B cell (primary cell): ENCODE data around the gene ZNF410. TPM values are rescaled to one million over a fixed set of nuclear protein-coding genes. Genes with fewer than 3 reads are reported as not detected.

Source experiments
- ATAC-seq: fragments of 200-7000 bp; cut with Tn5 transposase; one replicate; pipeline ENCODE4 v1.10.0; 2021; ENCODE audit warnings: low read depth, mild to moderate bottlenecking, moderate number of reproducible peaks, moderate library complexity
- CTCF ChIA-PET: fragments of 350-600 bp; sonication (Branson Sonifier 250); formaldehyde crosslinking; loops from one replicate; lab custom pipeline; 2021; ENCODE audit warnings: antibody characterized with exemption, inconsistent platforms; lab: Charles Lee
- POLR2A ChIA-PET: fragments of 350-600 bp; sonication (Branson Sonifier 250); formaldehyde crosslinking; loops from one replicate; lab custom pipeline; 2021; ENCODE audit warnings: antibody characterized with exemption; lab: Charles Lee
- DNase-seq: peaks from one replicate; pipeline ENCODE4 v3.0.0; 2013
- H2AFZ ChIP-seq: 2 replicates; pipeline ENCODE4 v1.6.1; 2012; ENCODE audit warnings: mild to moderate bottlenecking, low read depth, low read length; ENCODE audit not compliant: insufficient read depth, poor library complexity, severe bottlenecking
- H3K27ac ChIP-seq, 2 donors: 1 replicate in 1 of 2; 2 replicates in 1 of 2; pipeline ENCODE4 v1.5.1; 2012 to 2013; ENCODE audit warnings: low read length in 2 of 2, mild to moderate bottlenecking in 2 of 2, moderate library complexity in 1 of 2
- H3K27me3 ChIP-seq, 4 experiments: fragments of 200-600 bp in 1 of 4; sonication (generic) in 1 of 4; replicated peaks in 1 of 4; 1 replicate in 2 of 4; 2 replicates in 2 of 4; pipeline versions ENCODE4 v1.6.1 to v1.7.0; 2013 to 2016; ENCODE audit warnings: low read length in 3 of 4, mild to moderate bottlenecking in 2 of 4, mixed read lengths in 1 of 4, moderate library complexity in 1 of 4; ENCODE audit not compliant: insufficient read depth in 4 of 4, control insufficient read depth in 3 of 4; ENCODE audit errors: control extremely low read depth in 1 of 4
- H3K36me3 ChIP-seq, 2 experiments: replicated peaks in 1 of 2; 1 replicate in 1 of 2; 2 replicates in 1 of 2; pipeline versions ENCODE4 v1.6.1 to v1.7.1; 2013; ENCODE audit warnings: low read length in 1 of 2; ENCODE audit not compliant: insufficient read depth in 2 of 2, control insufficient read depth in 1 of 2; ENCODE audit errors: control extremely low read depth in 1 of 2, extremely low read depth in 1 of 2
- H3K4me1 ChIP-seq, 2 donors: fragments of 200-600 bp in 1 of 2; sonication (generic) in 1 of 2; 1 replicate in 1 of 2; 2 replicates in 1 of 2; pipeline versions ENCODE4 v1.5.1 to v1.6.1; 2013 to 2017; ENCODE audit warnings: low read length in 2 of 2; ENCODE audit not compliant: control insufficient read depth in 2 of 2, insufficient read depth in 2 of 2
- H3K4me2 ChIP-seq: replicated peaks from 2 replicates; pipeline ENCODE3; 2012; ENCODE audit warnings: mild to moderate bottlenecking, low read depth, low read length; ENCODE audit not compliant: poor library complexity, severe bottlenecking
- H3K4me3 ChIP-seq, 5 experiments: fragments of 200-600 bp in 1 of 5; sonication (generic) in 1 of 5; 1 replicate in 3 of 5; 2 replicates in 2 of 5; pipeline versions ENCODE4 v1.5.1 to v1.7.0; 2011 to 2016; ENCODE audit warnings: low read length in 4 of 5, mild to moderate bottlenecking in 4 of 5, low read depth in 2 of 5, control low read depth in 1 of 5, moderate library complexity in 1 of 5; ENCODE audit not compliant: insufficient read depth in 1 of 5; ENCODE audit errors: control extremely low read depth in 1 of 5, extremely low read depth in 1 of 5
- H3K79me2 ChIP-seq: fragments of 200-600 bp; sonication (generic); one replicate; pipeline ENCODE4 v1.6.0; 2016; ENCODE audit warnings: low read length; ENCODE audit not compliant: control insufficient read depth, insufficient read depth
- H3K9ac ChIP-seq: fragments of 200-600 bp; sonication (generic); 2 replicates; pipeline ENCODE4 v1.6.1; 2017; ENCODE audit warnings: mild to moderate bottlenecking, low read length, moderate library complexity
- H3K9me3 ChIP-seq, 3 donors: one replicate each; pipeline versions ENCODE4 v1.6.1 to v1.7.1; 2013; ENCODE audit warnings: low read length in 2 of 3; ENCODE audit not compliant: control insufficient read depth in 2 of 3, insufficient read depth in 1 of 3; ENCODE audit errors: control extremely low read depth in 1 of 3
- H4K20me1 ChIP-seq: 2 replicates; pipeline ENCODE4 v1.6.0; 2012; ENCODE audit warnings: mild to moderate bottlenecking, low read length; ENCODE audit not compliant: insufficient read depth, control insufficient read depth, poor library complexity, severe bottlenecking
- H3K27ac Mint-ChIP-seq: one replicate; pipeline ENCODE4 v1.8.0; 2021; ENCODE audit warnings: mixed read lengths
- H3K27me3 Mint-ChIP-seq: one replicate; pipeline ENCODE4 v1.8.0; 2021; ENCODE audit warnings: mixed read lengths
- H3K4me1 Mint-ChIP-seq: one replicate; pipeline ENCODE4 v1.8.0; 2021; ENCODE audit warnings: mixed read lengths
- H3K4me3 Mint-ChIP-seq: one replicate; pipeline ENCODE4 v1.8.0; 2021; ENCODE audit warnings: mixed read lengths
- H3K9me3 Mint-ChIP-seq: one replicate; pipeline ENCODE4 v1.8.0; 2022; ENCODE audit warnings: mixed read lengths; ENCODE audit not compliant: insufficient read depth
- CTCF ChIP-seq: fragments of 200-600 bp; IDR thresholded peaks from one replicate; pipeline ENCODE4 v1.8.0; 2022; ENCODE audit warnings: antibody characterized with exemption, mild to moderate bottlenecking
- EZH2 ChIP-seq: IDR thresholded peaks from 2 replicates; pipeline ENCODE4 v1.6.1; 2012; ENCODE audit warnings: borderline replicate concordance, low read depth, mild to moderate bottlenecking, moderate library complexity, low read length; ENCODE audit not compliant: insufficient read depth, poor library complexity, severe bottlenecking
- WGBS: methylation state at CpG from one replicate; pipeline ENCODE4 v1.1.5; 2013; ENCODE audit warnings: missing lambda C conversion rate; ENCODE audit not compliant: insufficient coverage; 5-methylcytosine and 5-hydroxymethylcytosine counted together
- intact Hi-C: fragments of 100-400 bp; cut with micrococcal nuclease; formaldehyde crosslinking; loops from one replicate; pipeline ENCODE4 v1.10.0; 2022
- polyA plus RNA-seq: library from polyadenylated mRNA; depleted of rRNA; stranded (reverse); fragments of >200 nt; gene quantifications from 2 replicates; pipeline ENCODE4 v1.2.3, GENCODE V29; 2012
- total RNA-seq, 2 donors: library from RNA; stranded (reverse); fragments of 120-200 nt in 1 of 2; gene quantifications; 1 replicate in 1 of 2; 2 replicates in 1 of 2; pipeline versions ENCODE4 v1.2.3 to v1.2.4, GENCODE V29; 2013 to 2022

The ZNF410 gene
- total and polyA plus RNA-seq, 2 donors (not counting 1 experiment from before 2014, with no cell fraction given) = 18.9 to 69.0 TPM

DNA sequence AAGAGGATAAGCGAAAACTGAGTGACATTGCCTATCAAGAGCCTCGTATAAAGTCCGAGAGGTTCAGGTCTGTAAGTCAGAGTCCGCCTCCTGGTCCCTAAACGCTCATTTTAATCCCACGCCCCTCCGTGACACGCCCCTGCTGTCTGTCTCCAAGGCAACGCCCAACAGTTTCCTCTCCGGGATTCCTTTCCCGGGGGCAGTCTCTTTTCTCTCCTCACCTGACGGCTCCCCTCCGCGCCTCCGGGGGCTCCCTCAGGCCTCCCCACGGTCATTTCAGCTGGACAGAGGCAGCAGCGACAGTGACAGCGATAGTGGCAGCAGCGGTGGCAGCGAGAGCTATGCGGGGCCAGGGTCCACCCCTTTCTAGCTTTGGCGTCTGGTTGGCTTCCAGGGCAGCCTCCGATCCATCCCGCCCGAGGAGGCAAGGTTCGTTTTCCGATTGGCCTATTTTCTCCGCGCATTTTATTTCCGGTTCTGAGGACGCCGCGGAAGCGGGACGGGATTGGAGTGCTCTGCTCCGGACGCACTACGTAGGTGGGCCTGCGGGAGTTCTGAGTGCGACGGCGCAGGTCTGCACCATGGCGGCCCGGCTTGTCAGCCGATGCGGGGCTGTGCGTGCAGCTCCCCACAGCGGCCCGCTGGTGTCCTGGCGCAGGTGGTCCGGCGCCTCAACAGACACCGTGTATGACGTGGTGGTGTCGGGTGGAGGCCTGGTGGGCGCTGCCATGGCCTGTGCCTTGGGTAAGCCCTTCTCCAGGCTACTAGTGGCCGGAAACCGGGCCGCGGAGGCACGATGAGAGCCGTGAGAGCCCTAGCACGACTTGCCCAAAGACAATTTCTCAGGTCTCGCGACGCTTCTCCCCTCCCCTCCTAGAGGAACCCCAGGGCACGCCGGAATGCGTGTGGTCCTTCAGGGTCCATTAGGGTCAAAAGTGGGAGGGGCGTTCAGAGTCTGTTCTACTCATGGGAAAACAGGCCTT, 63.4 kb downstream of the ZNF410 start, which contains the start of the genes COQ6 and FAM161B:
Gene COQ6, plus strand, starts transcription at position 551 of the 983 bp plus-strand sequence. Its CDS starts 31 bp downstream, at position 582.
Gene FAM161B, minus strand, starts transcription at position 343 of the 983 bp plus-strand sequence. Its CDS starts 68 bp downstream, at position 275.
- peak within 1 kb of the TSS; percentile 97 for H3K9ac ChIP-seq
- H3K9me3 ChIP-seq = no peaks in the 10 kb centered on the region
- peak within 1 kb of the TSS; percentile 100 for H3K4me3 Mint-ChIP-seq
- H3K27ac Mint-ChIP-seq = peak within 1 kb of the TSS; percentile 95
- peak; percentile 93 for ATAC-seq
- peak within 1 kb of the TSS; percentile 78 to 96 for H3K27ac ChIP-seq
- WGBS = under 1% methylated on average over 68 of the region's 70 CpGs
- peaks cover 3% of the 10 kb centered on the region for H3K79me2 ChIP-seq
- no peaks in the 10 kb centered on the region for H3K27me3 Mint-ChIP-seq
- peaks cover 5 to 17% of the 10 kb centered on the region in 2 experiments for H3K36me3 ChIP-seq
- H3K4me1 Mint-ChIP-seq = peaks cover 20% of the 10 kb centered on the region
- no peaks in the 10 kb centered on the region for H3K9me3 Mint-ChIP-seq
- intact Hi-C loops = loop anchor here (1.0 to 10.0 kb wide), 5 partner anchors 69 to 1055 kb away; partner anchors contain the start of genes ALDH6A1, BBOF1, EIF2B2 and ENTPD5
- TF ChIP-seq EZH2 (no peak), CTCF (peak; percentile 11)
- CTCF ChIA-PET = no interaction called here
- POLR2A ChIA-PET = interaction anchor here (0.6 to 1.2 kb wide), 4 partner anchors 63 to 324 kb away, joined by 3 to 10 read pairs (median 6); partner anchors contain the start of genes BBOF1, ENTPD5 and ZNF410
- peak within 1 kb of the TSS; percentile 88 for H2AFZ ChIP-seq
- H3K4me1 ChIP-seq = peaks cover 11 to 12% of the 10 kb centered on the region in 2 donors
- H3K4me2 ChIP-seq = peak within 1 kb of the TSS; percentile 91
- no peaks in the 10 kb centered on the region for H3K27me3 ChIP-seq
- peak; percentile 96 for DNase-seq
- H4K20me1 ChIP-seq = no peaks in the 10 kb centered on the region
- peak within 1 kb of the TSS; percentile 63 to 94 (median 89) for H3K4me3 ChIP-seq
